NCI-H69 (cell line): ENCODE measurements around the gene ARHGEF10L.

ENCODE experiments used
- DNase-seq: peaks from one replicate; lab custom pipeline; 2025; lab: John Stamatoyannopoulos, UW

The ARHGEF10L gene

DNA sequence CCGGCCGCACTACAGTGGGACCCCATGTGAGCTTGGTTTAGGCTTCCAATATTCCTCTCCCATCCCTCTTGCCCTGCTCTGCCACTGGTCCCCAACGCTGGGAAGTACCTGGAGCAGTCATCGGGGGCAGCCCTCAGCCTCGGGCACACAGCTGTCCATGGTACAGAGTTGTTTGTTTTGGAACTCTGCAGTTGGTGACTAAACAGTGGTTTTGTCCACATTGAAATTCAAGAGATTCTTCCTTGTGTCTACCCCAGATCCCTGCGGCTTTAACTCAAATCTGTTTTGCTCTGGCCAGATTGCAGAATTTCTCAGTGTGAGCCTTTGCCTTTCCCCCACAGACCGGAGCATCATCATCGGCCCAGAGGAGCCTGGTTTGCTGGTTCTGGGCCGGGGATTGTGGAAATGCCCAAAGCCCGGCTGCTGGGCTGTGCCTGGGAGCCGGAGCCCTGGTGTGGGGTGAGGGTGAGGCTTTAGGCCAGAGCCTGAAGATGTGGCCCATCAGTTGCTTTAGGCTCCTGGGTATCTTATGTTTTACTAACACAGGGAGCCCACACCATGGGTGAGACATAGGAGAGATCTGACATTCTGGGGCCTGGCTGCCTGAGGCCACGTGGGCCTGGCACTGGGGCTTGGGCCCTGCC, 93.2 kb downstream of the ARHGEF10L start:
- DNase-seq = no peak

DNA sequence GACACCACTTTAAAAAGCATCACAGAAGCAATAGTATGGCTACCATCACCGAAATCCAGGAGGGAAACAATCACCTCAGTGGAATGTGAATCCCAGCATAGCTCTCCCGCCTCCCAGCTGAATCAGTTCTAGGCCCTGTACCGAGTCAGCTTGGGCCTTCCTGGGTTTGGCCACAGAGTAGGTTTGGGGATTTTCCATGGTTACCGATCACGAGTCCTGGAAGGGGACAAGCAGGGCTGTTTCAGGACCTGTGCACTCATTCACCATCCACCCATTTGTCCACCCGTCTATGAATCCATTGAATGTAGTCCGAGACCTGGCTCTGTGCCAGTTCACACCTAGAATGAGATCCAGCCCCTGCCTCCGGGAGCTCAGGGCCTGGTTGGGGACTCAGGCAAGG, 94.2 kb downstream of the ARHGEF10L start:
- DNase-seq = no peak

DNA sequence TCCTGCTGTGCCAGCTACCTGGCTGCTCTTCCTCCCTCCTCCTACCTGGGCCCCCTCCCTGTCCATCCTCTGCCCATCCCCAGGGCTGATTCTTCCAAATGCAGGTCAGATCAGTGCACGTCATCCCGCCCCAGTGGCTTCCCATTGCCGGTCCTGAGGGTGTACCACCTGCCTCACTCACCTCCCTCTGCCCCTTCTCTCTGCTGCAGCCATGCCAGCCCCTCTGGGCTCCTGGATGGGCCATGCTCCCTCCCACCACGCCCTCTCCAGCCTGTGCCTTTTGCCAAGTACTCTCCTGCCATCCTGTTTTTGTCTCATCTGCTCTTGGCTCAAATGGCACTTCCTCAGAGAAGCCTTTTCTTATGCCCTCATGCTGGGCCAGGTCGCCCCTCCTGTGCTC, 95.8 kb downstream of the ARHGEF10L start:
- DNase-seq = no peak

DNA sequence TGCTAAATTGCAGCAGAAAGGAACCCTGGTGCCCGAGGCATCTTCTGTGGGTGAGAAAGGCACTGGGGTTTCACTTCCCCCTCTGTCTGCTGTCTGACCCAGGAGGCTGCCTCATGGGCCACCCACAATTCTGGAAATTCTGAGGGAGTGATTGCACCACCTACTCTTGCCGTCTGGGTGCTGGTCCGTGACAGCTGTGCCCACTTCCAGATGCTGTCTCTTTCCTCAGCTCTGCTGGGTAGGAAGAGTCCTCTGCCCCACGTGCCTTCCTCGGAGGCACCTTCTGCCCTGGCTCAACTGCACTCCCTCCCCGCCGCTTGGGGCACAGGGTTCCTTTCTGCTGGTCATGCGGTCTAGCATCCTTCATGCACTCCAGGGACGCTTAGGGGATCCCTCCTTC, 96.3 kb downstream of the ARHGEF10L start:
- DNase-seq = no peak

DNA sequence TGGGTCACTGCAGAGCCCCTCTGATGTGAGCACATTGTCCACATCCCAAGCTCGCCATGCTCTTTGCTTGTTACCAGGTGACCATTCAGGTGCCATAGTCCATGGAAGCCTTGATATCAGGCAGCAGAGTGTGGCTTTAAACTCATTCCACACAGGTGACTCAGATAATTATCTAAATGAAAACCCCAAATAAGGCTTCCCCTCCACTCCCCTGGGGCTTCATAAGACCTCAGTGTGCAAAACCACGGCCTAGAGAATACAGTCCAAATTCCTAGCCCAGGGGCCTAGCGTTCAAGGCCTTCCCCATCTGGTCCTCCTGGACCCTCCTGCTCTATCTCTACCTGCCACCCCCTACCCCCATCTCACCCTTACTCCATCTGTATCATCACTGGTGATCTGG, 97.1 kb downstream of the ARHGEF10L start:
- no peak for DNase-seq

DNA sequence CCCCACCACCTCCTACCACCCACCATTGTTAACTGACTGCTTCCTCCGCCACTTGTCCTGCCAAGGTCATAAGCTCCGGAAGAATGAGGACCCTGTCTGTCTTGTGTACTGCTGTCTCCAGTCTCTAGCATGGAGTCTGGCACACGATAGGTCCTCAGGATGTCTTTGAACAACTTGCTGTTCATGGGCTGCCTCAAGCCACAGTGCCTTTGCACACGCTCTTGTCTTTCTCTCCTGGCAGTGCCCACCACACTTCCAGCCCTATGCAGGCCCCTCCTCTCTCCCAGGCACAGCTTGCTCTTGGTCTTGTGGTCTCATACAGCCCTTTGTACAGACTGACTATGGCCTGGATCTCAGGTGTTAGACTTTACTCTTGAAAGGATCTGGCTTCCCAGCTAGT, 97.6 kb downstream of the ARHGEF10L start:
- DNase-seq = no peak

DNA sequence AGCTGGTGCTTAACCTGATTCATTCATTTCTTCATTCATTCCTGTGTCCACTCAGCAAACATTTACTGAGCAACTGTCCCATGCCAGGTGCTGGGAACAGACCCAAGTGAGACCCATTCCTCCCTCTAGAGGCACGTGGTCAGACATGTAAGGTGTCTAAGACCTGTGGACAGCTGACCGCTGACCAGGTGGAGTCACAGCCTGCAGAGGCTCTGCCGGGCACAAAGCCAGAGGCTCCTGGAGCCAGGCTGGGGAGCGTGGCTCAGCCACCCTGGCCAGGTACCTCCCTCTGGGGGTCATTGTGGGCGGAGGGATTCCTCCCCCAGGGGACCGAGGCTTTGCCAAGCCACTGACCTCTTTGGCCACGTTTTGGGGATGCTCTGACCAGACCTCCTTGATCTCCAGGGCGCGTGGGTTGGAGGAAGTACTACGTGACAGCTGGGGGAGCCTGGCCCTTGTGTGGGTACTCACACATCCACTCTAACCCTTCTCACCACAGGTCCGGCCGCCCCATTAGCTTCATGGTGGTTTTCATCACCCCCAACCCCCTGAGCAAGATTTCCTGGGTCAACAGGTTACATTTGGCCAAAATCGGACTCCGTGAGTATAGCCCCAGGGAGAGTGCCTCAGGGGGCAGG, 100.3 kb downstream of the ARHGEF10L start:
- no peak for DNase-seq

DNA sequence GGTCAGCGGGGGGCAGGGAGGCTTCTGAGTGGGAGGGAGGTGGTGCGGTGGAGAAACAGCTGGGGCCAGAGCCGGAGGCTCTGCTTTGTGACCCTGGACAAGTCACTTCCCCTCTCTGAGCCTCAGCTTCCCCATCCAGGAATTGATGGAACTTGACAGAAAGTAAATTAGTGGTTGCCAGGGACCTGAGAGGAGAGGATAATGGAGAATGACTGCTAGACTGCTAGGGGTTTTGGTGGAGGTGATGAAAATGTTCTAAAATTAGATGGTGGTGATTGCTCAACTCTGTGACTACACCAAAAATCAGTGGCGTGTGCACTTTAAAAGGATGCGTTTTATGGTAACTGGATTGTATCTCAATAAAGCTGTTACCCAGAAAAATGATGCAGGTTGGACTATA, 100.9 kb downstream of the ARHGEF10L start:
- DNase-seq = no peak

DNA sequence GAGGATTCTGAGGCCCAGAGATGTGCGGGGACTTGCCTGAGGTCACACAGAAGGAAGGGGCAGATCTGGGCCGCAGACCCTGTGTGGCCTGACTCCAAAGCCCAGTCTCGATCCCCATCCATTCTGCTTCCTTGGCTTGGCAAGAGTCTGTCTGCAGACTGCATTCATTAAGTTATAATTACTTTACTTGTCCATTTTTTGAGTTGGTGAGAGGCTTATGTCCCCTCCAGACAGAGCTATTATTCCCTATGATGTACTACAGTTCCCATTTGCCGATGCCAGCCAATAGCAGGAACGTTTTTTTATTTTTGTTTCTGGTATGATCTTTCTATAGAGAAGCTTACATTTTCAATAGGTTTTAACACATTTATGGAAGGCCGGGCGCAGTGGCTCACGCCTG, 101.5 kb downstream of the ARHGEF10L start:
- DNase-seq = no peak

DNA sequence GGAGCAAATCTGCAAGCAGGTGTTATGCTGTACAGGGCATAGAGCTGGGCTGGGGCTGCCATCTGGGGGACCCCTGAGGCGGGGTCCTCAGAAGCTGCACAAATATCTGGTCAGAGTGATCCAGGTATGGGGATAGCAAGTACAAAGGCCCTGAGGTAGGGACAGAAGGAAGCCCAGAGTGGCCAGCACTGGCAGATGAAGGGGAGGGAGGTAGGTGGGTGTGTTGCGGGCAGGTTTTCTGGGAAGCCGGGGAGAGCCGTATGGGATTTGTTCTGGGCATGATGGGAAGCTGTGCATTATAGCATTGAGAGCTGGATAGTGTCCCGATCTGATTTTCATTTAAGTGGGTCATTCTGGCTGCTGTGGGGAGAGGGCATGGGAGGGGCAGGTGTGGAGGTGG, 102.7 kb downstream of the ARHGEF10L start:
- DNase-seq = no peak

DNA sequence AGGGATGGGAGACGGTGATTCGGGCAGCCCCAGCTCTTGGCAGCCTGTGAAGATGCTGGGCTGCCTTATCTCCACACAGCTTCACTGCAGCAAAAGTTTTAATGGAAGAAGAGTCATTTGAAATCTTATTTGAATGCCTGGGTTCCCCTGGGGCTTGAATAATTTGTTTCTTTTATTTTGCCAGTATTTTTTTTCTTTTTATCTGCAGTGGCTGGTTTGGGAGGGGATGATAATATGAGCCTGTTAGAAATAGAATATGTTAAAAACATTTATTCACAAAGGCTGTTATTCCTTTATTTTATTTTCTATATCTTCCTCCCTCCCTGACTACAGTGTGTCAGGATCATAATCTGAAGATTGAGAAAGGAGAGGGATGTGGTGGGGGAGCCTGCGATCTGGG, 103.4 kb downstream of the ARHGEF10L start:
- DNase-seq = no peak

DNA sequence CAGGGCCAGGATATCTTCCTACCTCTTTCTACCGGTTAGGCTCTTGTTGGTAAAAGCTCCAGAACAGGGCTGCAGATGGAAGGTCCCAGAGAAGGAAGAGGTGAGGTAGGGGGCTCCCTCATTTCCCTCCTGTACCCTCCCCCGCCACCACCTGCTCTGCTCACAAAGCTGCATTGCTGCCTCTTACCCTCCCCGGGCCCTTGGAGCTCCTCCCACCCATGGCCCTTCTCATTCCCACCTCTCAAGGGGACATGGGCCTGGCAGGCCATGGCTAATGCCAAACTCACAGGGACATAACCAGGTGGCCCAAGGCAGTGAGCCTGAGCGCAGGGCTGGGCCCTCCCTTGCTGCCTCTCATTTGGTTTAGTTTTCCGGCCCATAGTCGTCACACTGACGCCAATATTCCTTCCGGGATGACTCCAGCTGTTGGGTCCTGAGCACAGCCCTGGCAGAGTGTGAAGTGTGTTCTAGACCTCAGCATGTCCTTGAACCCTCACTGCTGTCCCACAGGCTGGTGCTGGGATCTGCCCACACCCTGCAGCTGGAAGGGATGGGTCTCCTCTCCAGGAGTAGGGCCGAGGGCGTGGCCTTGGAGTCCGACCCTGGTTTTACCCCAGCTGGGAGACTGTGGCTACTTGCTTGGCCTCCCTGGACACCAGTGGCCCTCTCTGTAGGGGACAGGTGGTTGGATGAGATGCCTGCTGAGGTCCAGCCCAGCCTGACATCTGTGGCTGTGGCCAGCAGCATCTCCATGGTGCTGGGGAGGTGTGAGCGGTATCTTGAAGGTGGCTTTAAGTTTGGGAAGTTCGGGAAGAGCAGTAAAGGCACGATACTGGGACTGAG, 104.6 kb downstream of the ARHGEF10L start:
- DNase-seq = no peak

DNA sequence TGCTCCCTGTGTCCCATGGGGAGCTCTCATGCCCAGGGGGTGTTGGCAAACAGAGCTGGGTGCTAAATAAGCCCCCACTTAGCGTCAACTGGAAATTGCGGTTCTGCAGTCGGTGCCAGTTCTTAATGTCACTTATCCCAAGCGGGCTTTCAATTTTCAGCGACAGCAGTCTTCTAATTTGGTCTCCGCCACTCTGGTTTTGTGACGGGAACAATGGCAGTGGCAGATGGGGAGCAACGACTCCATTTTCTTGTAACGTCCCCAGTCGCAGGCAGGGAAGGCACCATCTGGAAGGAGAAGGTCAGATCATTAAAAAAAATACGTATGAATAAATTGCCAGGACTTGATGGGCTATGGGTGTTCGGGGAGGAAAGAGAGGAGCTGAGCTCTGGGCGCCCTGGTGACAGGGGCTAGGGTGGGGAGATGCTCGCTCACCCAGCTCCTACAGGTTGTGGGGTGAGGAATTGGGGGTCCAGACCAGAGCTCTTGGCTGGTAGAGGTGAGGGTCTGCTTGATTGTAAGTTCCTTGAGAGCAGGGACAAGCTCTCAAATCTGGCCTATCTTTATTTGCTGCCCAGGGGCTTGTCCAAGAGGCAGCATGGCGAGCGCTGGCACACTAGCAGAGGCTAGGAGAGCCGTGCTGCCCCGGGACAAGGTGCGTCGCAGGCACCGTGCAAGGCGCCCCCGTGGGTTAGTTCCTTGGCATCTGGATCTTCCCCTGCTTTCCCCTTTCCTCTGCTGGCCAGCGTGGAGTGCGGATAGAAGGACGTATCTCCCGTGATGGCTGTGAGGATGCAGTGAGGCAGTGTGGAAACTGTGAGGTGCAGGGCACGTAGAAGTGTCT, 105.8 kb downstream of the ARHGEF10L start:
- peak; percentile 32 for DNase-seq

DNA sequence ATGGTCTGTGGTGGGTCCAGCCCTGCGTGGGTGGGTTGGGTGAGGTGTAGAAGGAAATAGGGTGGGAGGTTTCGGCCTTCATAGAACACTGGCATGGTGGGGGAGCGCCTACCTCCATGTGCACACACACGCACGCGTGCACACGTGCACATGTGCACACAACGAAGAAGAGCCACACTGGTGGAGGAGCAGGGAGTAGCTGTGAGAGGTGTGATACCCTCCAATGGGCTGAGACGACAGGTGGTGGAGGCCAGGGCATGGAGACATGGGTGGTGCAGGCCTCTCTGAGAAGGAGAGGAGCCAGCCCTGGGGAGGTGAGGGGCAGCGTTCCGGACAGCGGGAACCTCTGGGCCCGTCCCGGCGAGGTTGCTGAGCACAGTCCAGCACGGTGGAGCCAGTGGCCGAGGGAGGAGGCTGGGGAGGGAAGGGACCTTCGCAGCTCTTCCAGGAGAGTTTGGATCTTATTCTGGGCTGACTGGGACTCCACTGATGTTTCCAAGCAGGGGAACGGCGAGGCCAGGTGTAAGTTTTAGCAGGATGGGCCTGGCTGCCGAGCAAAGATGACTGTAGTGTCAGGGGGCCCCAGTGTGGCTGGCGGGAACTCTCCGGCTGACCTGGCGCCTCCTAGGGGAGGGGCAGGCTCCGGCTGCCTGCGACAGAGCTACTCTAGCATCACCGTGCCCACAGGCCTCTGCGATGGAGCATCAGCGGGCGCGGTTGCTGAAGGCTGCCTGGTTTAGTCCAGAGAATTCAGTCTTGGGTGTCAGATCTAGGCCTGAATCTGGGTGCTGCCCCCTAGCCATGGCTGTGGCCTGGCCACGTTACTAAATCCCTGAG, 107.2 kb downstream of the ARHGEF10L start:
- no peak for DNase-seq

DNA sequence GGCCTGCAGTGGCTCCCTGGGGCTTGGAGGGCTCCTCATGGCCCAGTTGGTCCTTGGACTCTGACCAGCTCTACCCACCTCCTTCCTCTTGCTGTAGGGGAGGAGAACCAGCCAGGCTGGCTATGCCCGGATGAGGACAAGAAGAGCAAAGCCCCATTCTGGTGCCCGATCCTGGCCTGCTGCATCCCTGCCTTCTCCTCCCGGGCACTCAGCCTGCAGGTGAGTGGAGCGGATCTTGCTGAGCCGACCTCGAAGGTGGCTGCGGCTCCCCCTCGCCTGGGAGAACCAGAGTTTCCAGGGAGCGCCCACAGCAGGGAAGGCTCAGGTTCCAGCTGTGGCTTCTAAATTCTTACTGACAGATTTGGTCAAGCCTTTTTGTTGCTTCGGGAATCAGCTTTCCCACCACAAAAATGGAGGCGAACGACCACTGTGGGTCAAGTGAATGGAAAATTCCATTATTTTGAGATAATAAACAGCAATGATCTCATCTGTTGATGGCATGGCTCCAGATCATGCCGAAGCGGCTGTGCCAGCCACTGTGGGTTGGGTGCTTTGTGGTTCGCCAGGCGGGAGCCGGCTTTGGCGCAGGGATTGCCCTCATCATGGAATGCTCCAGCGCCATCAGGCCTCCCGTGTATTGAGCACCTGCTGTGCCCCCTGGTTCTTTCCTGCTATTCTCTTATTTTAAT, 109.1 kb downstream of the ARHGEF10L start:
- DNase-seq = no peak

DNA sequence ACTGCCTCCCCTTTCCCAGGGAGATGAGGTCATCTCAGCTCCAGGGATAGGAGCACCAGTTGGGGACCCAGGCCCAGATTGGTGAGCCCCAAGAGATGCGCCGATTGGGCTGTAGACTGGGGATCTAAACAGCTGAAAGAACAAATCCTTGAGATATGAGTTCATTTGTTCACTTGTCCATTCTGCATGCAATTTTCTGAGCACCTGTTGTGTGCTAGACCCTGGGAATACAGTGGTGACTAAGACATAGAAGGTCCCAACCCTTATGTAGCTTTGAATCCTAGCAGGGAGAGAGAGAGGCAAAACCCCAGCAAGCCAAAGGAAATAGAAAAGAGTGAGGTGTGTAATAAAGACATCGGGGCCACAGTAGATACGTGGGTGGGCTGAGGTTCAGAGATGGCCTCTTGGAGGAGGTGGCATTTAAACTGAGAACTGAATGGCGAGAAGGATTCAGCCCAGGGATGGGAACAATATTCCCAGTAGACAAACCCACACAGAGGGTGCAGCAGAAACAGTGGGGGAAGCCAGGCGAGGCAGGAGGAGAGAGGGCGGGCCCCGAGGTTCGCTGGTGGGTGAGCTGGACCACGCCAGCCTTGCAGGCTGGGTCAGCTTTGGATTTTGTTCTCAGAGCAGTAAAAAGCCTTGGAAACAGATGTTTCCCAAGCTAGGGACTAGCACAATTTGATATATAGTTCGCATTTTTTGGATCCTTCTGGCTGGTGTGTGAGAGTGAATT, 110.0 kb downstream of the ARHGEF10L start:
- DNase-seq = no peak

DNA sequence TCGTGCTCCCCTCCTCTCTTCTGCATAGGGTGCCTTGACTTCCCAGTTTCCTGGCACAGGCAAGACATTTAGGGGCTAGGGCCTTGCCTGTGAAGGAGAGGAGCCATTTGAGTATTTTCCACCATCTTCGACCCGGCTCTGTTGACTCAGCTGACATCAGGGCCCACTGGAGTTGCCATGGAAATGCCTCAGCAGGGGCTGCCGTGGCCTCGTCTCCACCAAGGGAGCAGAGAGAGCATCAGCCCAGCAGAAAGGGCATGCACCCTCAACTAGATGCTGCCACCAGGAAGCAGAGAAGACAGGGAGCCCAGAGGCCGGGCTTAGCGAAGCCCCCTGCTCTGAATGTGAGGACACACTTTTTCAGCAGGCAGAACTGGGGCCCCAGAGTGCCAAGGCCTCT, 113.8 kb downstream of the ARHGEF10L start:
- peak; percentile 6 for DNase-seq

DNA sequence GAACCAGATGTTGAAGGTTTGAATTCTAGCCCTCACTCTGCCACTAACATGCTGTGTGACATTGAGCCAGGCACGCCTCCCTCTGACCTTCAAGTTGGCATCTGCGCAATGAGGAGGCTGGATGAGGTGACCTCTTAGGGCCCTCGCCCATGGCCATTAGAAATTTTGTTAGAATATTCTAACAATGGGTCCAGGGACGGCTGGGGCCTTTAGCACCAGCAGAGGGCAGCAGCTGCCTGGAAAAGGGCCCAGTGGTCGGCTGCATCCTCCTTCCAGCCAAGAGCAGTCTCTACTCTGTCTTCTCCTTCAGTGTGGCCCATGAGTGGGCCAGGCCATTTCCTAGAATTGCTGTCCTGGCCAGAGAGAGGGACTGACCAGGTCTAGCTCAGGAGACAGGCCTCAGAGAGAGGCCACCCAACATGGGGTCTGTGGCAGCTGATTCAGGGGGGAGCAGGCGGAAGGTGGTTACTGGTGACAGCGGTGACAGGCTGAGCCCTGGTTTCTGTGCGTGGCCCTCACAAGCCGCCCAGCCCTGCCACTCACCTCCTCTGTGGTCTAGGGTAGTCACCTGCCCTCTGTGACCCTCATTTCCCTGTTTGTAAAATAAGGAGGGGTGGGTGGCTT, 114.3 kb downstream of the ARHGEF10L start:
- DNase-seq = peak; percentile 39

DNA sequence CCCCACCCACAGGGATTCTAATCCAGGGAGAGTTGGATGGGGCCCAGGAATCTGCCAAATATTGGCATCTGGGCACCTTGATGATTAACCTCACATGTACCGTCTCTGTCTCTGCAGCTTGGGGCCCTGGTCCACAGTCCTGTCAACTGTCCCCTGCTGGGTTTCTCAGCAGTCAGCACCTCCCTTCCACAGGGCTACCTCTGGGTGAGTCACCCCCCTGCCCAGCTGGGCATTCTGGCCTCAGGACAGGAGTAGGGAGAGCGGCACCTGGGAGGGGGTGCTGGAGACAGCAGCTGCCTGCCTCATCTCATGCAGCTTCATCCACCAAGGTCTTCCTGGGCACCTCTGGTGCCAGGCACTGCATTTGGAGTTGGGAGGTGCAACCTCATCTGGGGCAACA, 115.0 kb downstream of the ARHGEF10L start:
- peak; percentile 13 for DNase-seq

DNA sequence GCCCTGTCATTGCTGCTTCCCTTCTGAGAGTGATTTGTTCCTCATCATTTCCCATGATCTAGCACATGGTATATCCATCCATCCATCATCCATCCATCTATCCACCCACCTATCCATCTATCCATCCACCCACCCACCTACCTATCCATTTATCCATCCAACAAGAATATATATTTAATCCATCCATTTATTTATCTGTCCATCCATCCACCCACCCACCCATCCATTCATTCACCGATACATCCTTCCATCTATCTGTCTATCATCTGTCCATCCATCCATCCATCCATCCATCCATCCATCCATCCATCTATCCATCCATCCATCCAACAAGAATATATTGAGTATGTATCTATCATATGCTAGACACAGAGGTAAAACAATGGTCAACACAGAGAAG, 115.7 kb downstream of the ARHGEF10L start:
- no peak for DNase-seq
